MCF 10A (cell line): Measurements from ENCODE around the gene SHCBP1. TPM values are rescaled to one million over a fixed set of nuclear protein-coding genes. Genes with fewer than 3 reads are reported as not detected.

Experiments used
- BruUV-seq: library from RNA; stranded (reverse); fragments of 400-500 nt; replicated peaks from 2 replicates; lab custom pipeline; 2021; lab: Mats Ljungman, UMichigan
- CTCF ChIA-PET: fragments of 300-600 bp; sonication (Branson Sonifier 250); formaldehyde crosslinking; extraction: SDS; loops from one replicate; lab custom pipeline; 2021; ENCODE audit warnings: antibody characterized with exemption, inconsistent platforms; lab: Yijun Ruan, JAX
- POLR2A ChIA-PET: fragments of 300-600, 350-650 bp; sonication (Branson Sonifier 250); formaldehyde crosslinking; extraction: SDS; loops from one replicate; lab custom pipeline; 2020; ENCODE audit warnings: antibody characterized with exemption, inconsistent platforms; lab: Yijun Ruan, JAX
- DNase-seq: peaks from one replicate; pipeline ENCODE4 v3.0.0-alpha.2; 2018; ENCODE audit not compliant: unreplicated experiment
- H3K27ac Mint-ChIP-seq: one replicate; pipeline ENCODE4 v1.8.0; 2022; ENCODE audit warnings: mild to moderate bottlenecking, low read depth, mixed read lengths; ENCODE audit not compliant: unreplicated experiment
- H3K27me3 Mint-ChIP-seq: one replicate; pipeline ENCODE4 v1.8.0; 2022; ENCODE audit warnings: mixed read lengths; ENCODE audit not compliant: insufficient read depth, unreplicated experiment
- H3K36me3 Mint-ChIP-seq: one replicate; pipeline ENCODE4 v1.8.0; 2022; ENCODE audit warnings: mild to moderate bottlenecking, moderate library complexity, mixed read lengths; ENCODE audit not compliant: insufficient read depth, unreplicated experiment
- H3K4me1 Mint-ChIP-seq: one replicate; pipeline ENCODE4 v1.8.0; 2022; ENCODE audit warnings: mixed read lengths; ENCODE audit not compliant: insufficient read depth, unreplicated experiment
- H3K4me3 Mint-ChIP-seq: one replicate; pipeline ENCODE4 v1.8.0; 2022; ENCODE audit warnings: mild to moderate bottlenecking, moderate library complexity, mixed read lengths; ENCODE audit not compliant: unreplicated experiment
- H3K9me3 Mint-ChIP-seq: one replicate; pipeline ENCODE4 v1.8.0; 2022; ENCODE audit warnings: mixed read lengths; ENCODE audit not compliant: unreplicated experiment
- intact Hi-C: fragments of 100-400 bp; cut with micrococcal nuclease; formaldehyde crosslinking; loops from 2 replicates; pipeline ENCODE4 v1.14.1; 2022
- total RNA-seq: library from RNA; stranded (reverse); gene quantifications from 2 replicates; pipeline ENCODE4 v1.2.3, GENCODE V29; 2022
- TF ChIP-seq, protein P1 (sequence below): fragments of 200-600 bp; IDR thresholded peaks from one replicate; pipeline ENCODE4 v1.8.0; 2022; ENCODE audit warnings: antibody characterized with exemption, mild to moderate bottlenecking; ENCODE audit not compliant: unreplicated experiment

The SHCBP1 gene
- total RNA-seq, 1 experiment from 2014 or later = 21.4 TPM

GRCh38 chr16:46573834-46574159 lies 47.4 kb downstream of the SHCBP1 start:
- Mint-ChIP-seq H3K4me1 (peaks cover 6% of the 10 kb centered on the region), H3K27me3 (no peaks in the 10 kb centered on the region), H3K4me3 (peak overlapping the region; percentile 45), H3K9me3 (peaks cover 8% of the 10 kb centered on the region), H3K27ac (peak overlapping the region; percentile 79), H3K36me3 (no peaks in the 10 kb centered on the region)
- intact Hi-C loops = no loop called here
- DNase-seq = no peak
- TF ChIP-seq, protein P1, sequence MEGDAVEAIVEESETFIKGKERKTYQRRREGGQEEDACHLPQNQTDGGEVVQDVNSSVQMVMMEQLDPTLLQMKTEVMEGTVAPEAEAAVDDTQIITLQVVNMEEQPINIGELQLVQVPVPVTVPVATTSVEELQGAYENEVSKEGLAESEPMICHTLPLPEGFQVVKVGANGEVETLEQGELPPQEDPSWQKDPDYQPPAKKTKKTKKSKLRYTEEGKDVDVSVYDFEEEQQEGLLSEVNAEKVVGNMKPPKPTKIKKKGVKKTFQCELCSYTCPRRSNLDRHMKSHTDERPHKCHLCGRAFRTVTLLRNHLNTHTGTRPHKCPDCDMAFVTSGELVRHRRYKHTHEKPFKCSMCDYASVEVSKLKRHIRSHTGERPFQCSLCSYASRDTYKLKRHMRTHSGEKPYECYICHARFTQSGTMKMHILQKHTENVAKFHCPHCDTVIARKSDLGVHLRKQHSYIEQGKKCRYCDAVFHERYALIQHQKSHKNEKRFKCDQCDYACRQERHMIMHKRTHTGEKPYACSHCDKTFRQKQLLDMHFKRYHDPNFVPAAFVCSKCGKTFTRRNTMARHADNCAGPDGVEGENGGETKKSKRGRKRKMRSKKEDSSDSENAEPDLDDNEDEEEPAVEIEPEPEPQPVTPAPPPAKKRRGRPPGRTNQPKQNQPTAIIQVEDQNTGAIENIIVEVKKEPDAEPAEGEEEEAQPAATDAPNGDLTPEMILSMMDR = no peak
- ChIA-PET POLR2A (no interaction called here), CTCF (no interaction called here)
- no TSS peak for BruUV-seq

DNA sequence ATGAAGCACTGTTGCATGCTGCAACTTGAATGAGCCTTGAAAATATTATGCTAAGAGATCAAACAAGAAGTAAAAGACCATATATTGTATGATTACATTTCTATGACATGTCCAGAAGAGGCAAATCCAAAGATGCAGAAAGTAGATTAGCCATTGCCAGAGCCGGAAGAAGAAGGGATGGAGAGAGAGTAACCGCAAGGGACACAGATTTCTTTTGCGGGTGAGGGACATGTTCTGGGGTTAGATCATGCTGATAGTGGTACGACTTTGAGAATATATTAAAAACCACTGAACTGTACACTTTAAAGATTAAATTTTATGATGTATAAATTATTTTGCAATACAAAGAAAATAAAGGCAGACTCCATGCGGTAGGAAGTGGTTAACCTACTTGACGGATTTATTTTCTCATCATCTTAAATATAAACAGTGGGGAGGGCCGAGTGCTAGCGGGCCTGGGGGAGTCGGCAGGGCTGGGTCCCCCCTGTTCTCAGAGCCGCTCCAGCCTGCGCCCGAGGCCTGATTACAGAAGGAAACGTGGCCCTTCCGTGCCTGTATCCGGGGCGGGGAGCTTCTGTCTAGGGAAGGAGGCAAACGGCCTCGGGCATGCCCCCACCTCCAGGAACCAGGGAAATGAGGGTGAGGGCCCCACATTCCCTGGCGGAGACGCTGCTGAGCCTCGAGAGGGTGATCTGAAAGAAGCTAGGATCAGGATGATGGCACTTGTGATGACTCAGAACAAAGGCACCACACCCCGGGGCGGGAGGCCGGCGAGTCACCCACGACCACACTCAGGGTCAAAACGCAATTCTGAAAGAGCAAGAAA lies 48.0 kb downstream of the SHCBP1 start:
- ChIA-PET POLR2A (no interaction called here), CTCF (no interaction called here)
- Mint-ChIP-seq H3K27me3 (no peaks in the 10 kb centered on the region), H3K4me1 (peaks cover 6% of the 10 kb centered on the region), H3K27ac (peak overlapping the region; percentile 79), H3K9me3 (peaks cover 8% of the 10 kb centered on the region), H3K36me3 (no peaks in the 10 kb centered on the region), H3K4me3 (peak overlapping the region; percentile 45)
- TF ChIP-seq, protein P1 = no peak
- BruUV-seq = no TSS peak
- peak; percentile 56 for DNase-seq
- intact Hi-C loops = no loop called here

DNA sequence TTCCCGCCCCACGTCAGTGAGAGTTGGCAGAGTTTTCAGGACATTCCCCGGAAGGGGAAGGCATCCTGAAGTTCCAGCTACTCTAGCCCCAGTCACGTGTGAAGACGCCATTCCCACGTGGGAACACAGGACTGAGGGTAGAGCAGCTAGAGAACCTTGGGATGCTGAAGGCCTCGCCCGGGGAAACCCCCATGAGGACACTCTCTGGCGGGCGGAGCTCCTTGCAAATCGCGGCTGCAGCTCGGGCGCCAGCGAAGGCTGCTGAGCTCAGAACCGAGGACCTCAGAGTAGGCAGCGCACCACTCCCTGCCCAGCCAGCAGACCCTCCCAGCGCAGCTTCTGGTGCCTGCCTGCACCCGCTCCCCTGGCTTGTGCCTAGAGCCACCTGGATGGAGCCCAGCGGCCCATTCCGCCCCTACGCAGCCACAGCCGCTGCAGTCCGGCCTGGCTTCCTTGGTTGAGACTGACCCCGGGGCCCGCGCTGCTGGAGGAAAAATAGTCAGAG lies 51.9 kb downstream of the SHCBP1 start:
- ChIA-PET POLR2A (no interaction called here), CTCF (interaction anchor here (0.7 to 4.6 kb wide), 4 partner anchors 9 to 38 kb away, joined by 3 to 23 read pairs (median 8); no protein-coding TSS in a partner anchor)
- H3K9me3 Mint-ChIP-seq = peaks cover 8% of the 10 kb centered on the region
- TF ChIP-seq, protein P1 = no peak
- DNase-seq = no peak
- H3K36me3 Mint-ChIP-seq = no peaks in the 10 kb centered on the region
- BruUV-seq = no TSS peak
- H3K4me1 Mint-ChIP-seq = peaks cover 6% of the 10 kb centered on the region
- no peak overlapping the region for H3K4me3 Mint-ChIP-seq
- no peak overlapping the region for H3K27ac Mint-ChIP-seq
- no peaks in the 10 kb centered on the region for H3K27me3 Mint-ChIP-seq
- intact Hi-C loops = no loop called here

DNA sequence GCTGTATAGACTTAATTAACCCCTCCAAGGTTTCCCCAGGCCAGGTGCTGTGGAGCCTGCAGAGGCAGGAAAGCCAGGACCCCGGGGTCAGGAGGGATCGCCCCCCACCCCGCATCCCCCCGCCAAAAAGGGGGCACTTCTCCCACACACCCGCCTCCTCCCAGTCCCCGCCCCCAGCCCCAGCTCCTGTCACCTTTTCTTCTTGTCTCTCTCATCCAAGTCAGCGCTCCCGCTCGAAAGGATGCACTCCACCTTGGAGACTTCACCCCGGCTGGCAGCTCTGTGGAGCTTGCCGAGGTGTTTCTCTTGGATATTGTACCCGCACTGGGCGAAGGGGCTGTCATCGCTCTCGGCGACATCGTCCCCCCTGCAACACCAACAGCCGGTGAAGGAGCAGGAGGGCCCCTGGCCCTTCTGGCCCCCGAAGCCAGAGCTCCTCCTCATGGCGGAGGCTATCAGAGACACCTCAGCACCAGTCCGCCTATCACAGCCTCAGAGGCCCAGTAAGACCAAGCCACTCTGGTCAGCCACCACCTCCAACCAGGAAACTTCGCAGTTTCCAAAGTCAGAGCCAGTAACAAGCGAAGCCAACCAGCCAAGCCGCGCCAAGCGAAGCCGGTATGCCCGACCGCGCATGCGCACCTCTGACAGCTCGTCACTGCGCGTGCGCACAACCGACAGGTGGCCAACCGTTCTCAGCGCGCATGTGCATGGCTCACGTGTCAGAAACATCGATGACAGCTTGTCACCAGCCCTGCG lies 52.5 kb downstream of the SHCBP1 start:
- Mint-ChIP-seq H3K4me3 (no peak overlapping the region), H3K27ac (no peak overlapping the region), H3K9me3 (peaks cover 8% of the 10 kb centered on the region), H3K36me3 (no peaks in the 10 kb centered on the region), H3K4me1 (peaks cover 6% of the 10 kb centered on the region), H3K27me3 (no peaks in the 10 kb centered on the region)
- TF ChIP-seq, protein P1 = no peak
- intact Hi-C loops = no loop called here
- ChIA-PET POLR2A (no interaction called here), CTCF (interaction anchor here (1.3 to 4.6 kb wide), 3 partner anchors 9 to 38 kb away, joined by 4 to 23 read pairs (median 13); no protein-coding TSS in a partner anchor)
- no TSS peak for BruUV-seq
- DNase-seq = no peak
